H1 (cell line): ENCODE data around the gene RAB11FIP5. TPM values are rescaled to one million over a fixed set of nuclear protein-coding genes. Genes with fewer than 3 reads are reported as not detected.

Experiments
- CTCF ChIA-PET: fragments of 300-600 bp; sonication (Branson Sonifier 250); formaldehyde crosslinking; loops from one replicate; lab custom pipeline; 2021; ENCODE audit not compliant: partially characterized antibody; lab: Charles Lee
- POLR2A ChIA-PET: fragments of 300-600 bp; sonication (Branson Sonifier 250); formaldehyde crosslinking; loops from one replicate; lab custom pipeline; 2021; ENCODE audit warnings: inconsistent platforms; ENCODE audit not compliant: partially characterized antibody; lab: Charles Lee
- DNase-seq, 2 experiments: peaks; one replicate each; pipeline versions ENCODE4 v3.0.0 to v3.0.0-alpha.2; 2010 to 2022; ENCODE audit warnings: low spot score in 2 of 2, low read depth in 1 of 2, mixed read lengths in 1 of 2
- FAIRE-seq: peaks from 2 replicates; lab custom pipeline; 2011; peaks lifted over from hg19 to GRCh38; lab: Jason Lieb, UNC
- H2AFZ ChIP-seq: 2 replicates; pipeline ENCODE4 v1.8.1; 2012; ENCODE audit warnings: low read length, inconsistent platforms
- H2AK5ac ChIP-seq: 2 replicates; pipeline ENCODE4 v1.6.1; 2013; ENCODE audit warnings: low read depth, low read length
- H2BK120ac ChIP-seq: replicated peaks from 2 replicates; pipeline ENCODE3; 2013; ENCODE audit warnings: low read depth, low read length, inconsistent platforms
- H2BK12ac ChIP-seq: 2 replicates; pipeline ENCODE4 v1.6.1; 2013; ENCODE audit warnings: low read depth, low read length
- H2BK15ac ChIP-seq: 2 replicates; pipeline ENCODE4 v1.6.1; 2013; ENCODE audit warnings: low read length
- H2BK20ac ChIP-seq: 2 replicates; pipeline ENCODE4 v1.6.1; 2013; ENCODE audit warnings: low read length
- H2BK5ac ChIP-seq: 2 replicates; pipeline ENCODE4 v1.6.1; 2013; ENCODE audit warnings: low read depth, low read length
- H3K14ac ChIP-seq: 2 replicates; pipeline ENCODE4 v1.6.1; 2013; ENCODE audit warnings: inconsistent platforms; ENCODE audit not compliant: insufficient read length
- H3K18ac ChIP-seq: 2 replicates; pipeline ENCODE4 v1.6.1; 2013; ENCODE audit warnings: low read length; ENCODE audit errors: extremely low read depth
- H3K23ac ChIP-seq: 2 replicates; pipeline ENCODE4 v1.6.1; 2013; ENCODE audit warnings: inconsistent platforms; ENCODE audit not compliant: insufficient read length
- H3K23me2 ChIP-seq: 2 replicates; pipeline ENCODE4 v1.6.1; 2013; ENCODE audit warnings: low read depth, low read length
- H3K27ac ChIP-seq: 2 replicates; pipeline ENCODE4 v1.6.1; 2011; ENCODE audit warnings: low read depth, low read length, inconsistent platforms
- H3K27me3 ChIP-seq, 4 experiments: replicated peaks in 1 of 4; 1 replicate in 1 of 4; 2 replicates in 3 of 4; pipeline versions ENCODE4 v1.6.1 to v1.8.1; 2011 to 2013; ENCODE audit warnings: low read length in 3 of 4, mild to moderate bottlenecking in 3 of 4, inconsistent platforms in 2 of 4, mixed read lengths in 2 of 4, moderate library complexity in 1 of 4; ENCODE audit not compliant: control insufficient read depth in 3 of 4, insufficient read depth in 3 of 4; ENCODE audit errors: extremely low read depth in 1 of 4
- H3K36me3 ChIP-seq, 4 experiments: 2 replicates each; pipeline versions ENCODE4 v1.6.1 to v1.8.1; 2011 to 2013; ENCODE audit warnings: mild to moderate bottlenecking in 4 of 4, low read length in 3 of 4, moderate library complexity in 2 of 4, control low read depth in 1 of 4, inconsistent platforms in 1 of 4; ENCODE audit not compliant: insufficient read depth in 4 of 4, control insufficient read depth in 2 of 4
- H3K4ac ChIP-seq: replicated peaks from 2 replicates; pipeline ENCODE3; 2013; ENCODE audit warnings: low read length, low read depth, mixed read lengths, inconsistent platforms; ENCODE audit not compliant: insufficient read length
- H3K4me1 ChIP-seq, 4 experiments: replicated peaks in 1 of 4; 1 replicate in 1 of 4; 2 replicates in 3 of 4; pipeline versions ENCODE4 v1.6.1 to v1.8.1; 2011 to 2013; ENCODE audit warnings: low read length in 3 of 4, inconsistent platforms in 2 of 4, mixed read lengths in 1 of 4; ENCODE audit not compliant: insufficient read depth in 4 of 4, control insufficient read depth in 3 of 4
- H3K4me2 ChIP-seq, 2 experiments: 2 replicates each; pipeline versions ENCODE4 v1.6.1 to v1.8.1; 2011 to 2013; ENCODE audit warnings: low read depth in 2 of 2, low read length in 2 of 2, control low read depth in 1 of 2, inconsistent platforms in 1 of 2, mild to moderate bottlenecking in 1 of 2; ENCODE audit not compliant: insufficient read depth in 1 of 2
- H3K4me3 ChIP-seq, 4 experiments: fragments of 200-600, 300-600 bp in 1 of 4; sonication (generic), shearing (Covaris generic), sonication (Bioruptor Twin) in 1 of 4; 2 replicates each; pipeline versions ENCODE4 v1.5.1 to v1.8.1; 2011 to 2016; ENCODE audit warnings: low read length in 4 of 4, low read depth in 3 of 4, control low read depth in 2 of 4, inconsistent platforms in 2 of 4, mild to moderate bottlenecking in 2 of 4, mixed read lengths in 1 of 4, moderate library complexity in 1 of 4; ENCODE audit not compliant: insufficient read depth in 2 of 4; ENCODE audit errors: extremely low read depth in 1 of 4
- H3K56ac ChIP-seq: replicated peaks from 2 replicates; pipeline ENCODE3; 2013; ENCODE audit warnings: low read depth, mild to moderate bottlenecking, mixed read lengths, low read length, inconsistent platforms; ENCODE audit not compliant: insufficient read length
- H3K79me1 ChIP-seq: 2 replicates; pipeline ENCODE4 v1.6.1; 2013; ENCODE audit warnings: low read depth, low read length, control low read depth
- H3K79me2 ChIP-seq, 2 experiments: 2 replicates each; pipeline versions ENCODE4 v1.6.1 to v1.8.1; 2012 to 2013; ENCODE audit warnings: low read length in 2 of 2, mild to moderate bottlenecking in 2 of 2, inconsistent platforms in 1 of 2; ENCODE audit not compliant: insufficient read depth in 2 of 2, control insufficient read depth in 1 of 2
- H3K9ac ChIP-seq, 4 experiments: replicated peaks in 1 of 4; 1 replicate in 1 of 4; 2 replicates in 3 of 4; pipeline versions ENCODE4 v1.6.1 to v1.8.1; 2011 to 2013; ENCODE audit warnings: low read depth in 3 of 4, low read length in 3 of 4, control low read depth in 2 of 4, mild to moderate bottlenecking in 2 of 4, moderate library complexity in 2 of 4, inconsistent platforms in 1 of 4; ENCODE audit errors: extremely low read depth in 1 of 4
- H3K9me3 ChIP-seq, 2 experiments: 2 replicates each; pipeline versions ENCODE4 v1.6.1 to v1.8.1; 2012 to 2013; ENCODE audit warnings: mild to moderate bottlenecking in 2 of 2, moderate library complexity in 2 of 2, control low read depth in 1 of 2, inconsistent platforms in 1 of 2, low read depth in 1 of 2, low read length in 1 of 2, mixed read lengths in 1 of 2; ENCODE audit not compliant: insufficient read depth in 2 of 2
- H4K20me1 ChIP-seq, 2 experiments: replicated peaks in 1 of 2; 2 replicates each; pipeline versions ENCODE3 to v1.8.1; 2011 to 2013; ENCODE audit warnings: inconsistent platforms in 2 of 2, low read length in 2 of 2, mild to moderate bottlenecking in 1 of 2; ENCODE audit not compliant: insufficient read depth in 2 of 2, control insufficient read depth in 1 of 2
- H4K5ac ChIP-seq: 2 replicates; pipeline ENCODE4 v1.6.1; 2013; ENCODE audit warnings: low read length, low read depth, mixed read lengths, inconsistent platforms; ENCODE audit not compliant: insufficient read length
- H4K8ac ChIP-seq: 2 replicates; pipeline ENCODE4 v1.8.0; 2013; ENCODE audit warnings: mild to moderate bottlenecking, moderate library complexity, low read length, inconsistent platforms; ENCODE audit not compliant: insufficient read depth; ENCODE audit errors: extremely low read depth
- H4K91ac ChIP-seq: replicated peaks from 2 replicates; pipeline ENCODE3; 2013; ENCODE audit warnings: low read length, mixed read lengths, inconsistent platforms; ENCODE audit not compliant: insufficient read length
- ATF2 ChIP-seq: IDR thresholded peaks from 2 replicates; pipeline ENCODE4 v1.6.1; 2012; ENCODE audit warnings: low read length, inconsistent platforms
- CTBP2 ChIP-seq: IDR thresholded peaks from 2 replicates; pipeline ENCODE4 v1.7.0; 2011; ENCODE audit warnings: borderline replicate concordance, mild to moderate bottlenecking, moderate library complexity, mixed read lengths, low read length; ENCODE audit not compliant: insufficient read depth, insufficient read length
- EP300 ChIP-seq, 2 experiments: IDR thresholded peaks; 1 replicate in 1 of 2; 2 replicates in 1 of 2; pipeline ENCODE4 v1.6.1; 2011 to 2012; ENCODE audit warnings: low read depth in 2 of 2, low read length in 2 of 2, mild to moderate bottlenecking in 2 of 2, borderline replicate concordance in 1 of 2, inconsistent platforms in 1 of 2, moderate library complexity in 1 of 2
- KDM1A ChIP-seq: fragments of 200-600, 300-600 bp; sonication (generic); IDR thresholded peaks from 2 replicates; pipeline ENCODE4 v1.7.1; 2016; ENCODE audit warnings: mild to moderate bottlenecking, low read length, borderline replicate concordance
- USF2 ChIP-seq: IDR thresholded peaks from 2 replicates; pipeline ENCODE4 v1.6.1; 2011; ENCODE audit warnings: low read length, improper control_type of control experiment
- whole genome bisulfite sequencing, 2 experiments: shearing (Covaris generic) in 1 of 2; methylation state at CpG; one replicate each; pipeline versions ENCODE4 v1.1.6 to v1.1.7; 2013 to 2015; ENCODE audit warnings: low lambda C conversion rate in 2 of 2, mixed read lengths in 2 of 2, inconsistent platforms in 1 of 2, low coverage in 1 of 2, missing lambda C conversion rate in 1 of 2; ENCODE audit not compliant: insufficient replicate concordance in 2 of 2, insufficient coverage in 1 of 2, insufficient read length in 1 of 2; ENCODE audit errors: extremely low coverage in 1 of 2, missing lambda C conversion rate in 1 of 2; 5-methylcytosine and 5-hydroxymethylcytosine counted together
- polyA plus RNA-seq, 7 experiments: library from polyadenylated mRNA; depleted of rRNA in 3 of 7; stranded (reverse) in 5 of 7; unstranded in 2 of 7; fragments of >200 nt in 5 of 7; fragments of 200-250 nt in 2 of 7; gene quantifications; 1 replicate in 5 of 7; 2 replicates in 1 of 7; 4 replicates in 1 of 7; pipeline versions ENCODE4 v1.2.1 to v1.2.3, GENCODE V29; 2011 to 2013; ENCODE audit warnings: missing spikeins in 2 of 7, mixed read lengths in 2 of 7
- total RNA-seq: library from RNA; stranded (reverse); fragmentation: NEBNext Ultra II Directional; extraction: Animal tissue kit (Norgen Biotek cat#: 25700); gene quantifications from 2 replicates; pipeline ENCODE4 v1.2.1, GENCODE V29; 2021

The RAB11FIP5 gene
- total and polyA plus RNA-seq, 2 of the 8 experiments (the other 6 are each of a cell fraction or from before 2014, with no cell fraction given): 6.3 to 17.0 TPM

- ChIA-PET POLR2A (interaction anchor here (0.7 to 3.7 kb wide), 10 partner anchors 8 to 123 kb away, joined by 3 to 17 read pairs (median 8); partner anchors contain the start of genes CCT7 and SFXN5), CTCF (interaction anchor here (0.7 to 7.5 kb wide), 15 partner anchors 11 to 215 kb away, joined by 3 to 63 read pairs (median 4); no protein-coding TSS in a partner anchor)
- no peak overlapping the region for H3K27ac ChIP-seq
- no peak for DNase-seq
- H2BK120ac ChIP-seq: no peak overlapping the region
- peak overlapping the region; percentile 49; the same call in 1 of the 2 replicates for H2BK15ac ChIP-seq
- H3K4me1 ChIP-seq: peaks cover 10 to 14% (median 12%) of the 10 kb centered on the region in 4 experiments; a peak in 6 of 7 replicates
- TF ChIP-seq KDM1A (0 out of 2 replicates have a peak, but pooled peaks have one; percentile 4), EP300 (IDR thresholded peaks at IDR 0.05; ENCODE audit: borderline replicate concordance in 1 of 2, low read depth in 2 of 2, low read length in 2 of 2) (no peak), CTBP2 (no peak), ATF2 (no peak), USF2 (no peak)
- TF ChIP-seq, all 59 proteins: peak for 1
- no peak overlapping the region for H4K91ac ChIP-seq
- no peak overlapping the region for H2AK5ac ChIP-seq
- H3K79me2 ChIP-seq: peaks cover 0 to 15% of the 10 kb centered on the region in 2 experiments; a peak in 2 of 4 replicates
- H3K4me2 ChIP-seq: peak overlapping the region; percentile 80 to 95
- H3K56ac ChIP-seq: no peak overlapping the region
- no peak overlapping the region for H2BK20ac ChIP-seq
- WGBS, 2 experiments: 80% methylated on average over 3 of the region's 4 CpGs; no CpG with 5 or more reads in 1 of the 2 experiments
- H3K18ac ChIP-seq: 0 out of 2 replicates have a peak overlapping the region, but pooled peaks have one; percentile 19
- H2BK12ac ChIP-seq: peak overlapping the region; percentile 84; the same call in 1 of the 2 replicates
- H4K20me1 ChIP-seq: peaks cover 2 to 6% of the 10 kb centered on the region in 2 experiments
- H3K14ac ChIP-seq: no peak overlapping the region
- no peak overlapping the region for H2AFZ ChIP-seq
- no peak overlapping the region for H3K4ac ChIP-seq
- H4K5ac ChIP-seq: no peak overlapping the region
- H3K36me3 ChIP-seq: no peaks in the 10 kb centered on the region
- peak overlapping the region; percentile 58 to 73 (median 63); a peak in 6 of 8 replicates for H3K4me3 ChIP-seq
- H3K23me2 ChIP-seq: peaks cover 15% of the 10 kb centered on the region
- FAIRE-seq: no peak
- H3K23ac ChIP-seq: no peak overlapping the region
- H3K27me3 ChIP-seq: no peaks in the 10 kb centered on the region; a peak in 2 of 7 replicates
- H3K79me1 ChIP-seq: peaks cover 15% of the 10 kb centered on the region
- H3K9me3 ChIP-seq: peaks cover 0 to 5% of the 10 kb centered on the region in 2 experiments; a peak in 1 of 4 replicates
- no peak overlapping the region; the same call in 1 of the 2 replicates for H2BK5ac ChIP-seq
- no peak overlapping the region for H3K9ac ChIP-seq
- H4K8ac ChIP-seq: no peak overlapping the region; the same call in 1 of the 2 replicates
These were observed 2.3 kb downstream of the RAB11FIP5 start for GRCh38 chr2:73110168-73111072.
